HG03520 (cell line): ENCODE results near the gene IQCM.
A peak's percentile ranks its signal among the peaks of the same experiment; 100 is the strongest.
"Not testable (repeated sequence)": the region's sequence is repeated elsewhere in the genome, so short reads cannot be mapped to it uniquely, and the experiment has no call there.

Experiments used
- ATAC-seq: cut with Tn5 transposase; IDR thresholded peaks from one replicate; pipeline ENCODE4 v1.9.1; 2021; ENCODE audit warnings: mild to moderate bottlenecking, moderate library complexity; ENCODE audit not compliant: unreplicated experiment

Gene IQCM

DNA sequence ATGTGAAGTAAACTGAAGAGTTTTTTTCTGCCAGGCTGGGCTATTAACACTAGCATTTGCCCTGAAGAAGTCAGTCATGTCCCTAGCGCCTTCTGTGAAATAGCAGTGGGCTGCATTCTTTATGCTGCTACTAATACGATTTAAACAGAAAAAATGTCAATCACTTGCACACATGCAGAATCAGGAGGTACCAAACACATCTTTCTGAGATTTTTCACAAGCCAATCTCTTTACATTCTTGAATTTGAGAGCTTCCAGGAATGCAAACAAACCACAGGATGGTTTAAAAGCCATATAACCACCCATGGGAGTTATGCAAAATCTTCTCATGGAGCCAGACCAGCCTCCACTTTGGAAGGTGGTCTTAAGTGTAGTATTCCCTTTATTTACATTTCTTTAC lies 220.1 kb downstream of the IQCM start:
- ATAC-seq: no peak

DNA sequence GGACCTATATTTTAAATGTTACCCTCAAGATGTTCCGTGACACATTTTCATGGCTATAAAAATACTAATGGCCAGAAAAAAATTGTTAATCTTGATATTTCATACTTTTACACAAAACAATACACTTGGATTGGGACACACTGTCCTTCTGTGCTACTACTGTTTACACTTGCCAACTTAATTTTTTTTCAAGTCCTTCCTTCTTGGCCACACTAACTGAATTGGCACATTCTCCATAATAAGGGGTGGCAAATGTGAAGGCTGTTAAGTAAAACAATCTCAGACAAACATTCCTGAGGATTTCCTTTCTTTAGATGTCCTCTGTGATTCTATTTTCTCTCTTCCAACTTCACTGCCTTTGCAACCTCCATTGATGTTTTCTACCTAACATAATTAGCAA lies 225.8 kb downstream of the IQCM start:
- no peak for ATAC-seq

DNA sequence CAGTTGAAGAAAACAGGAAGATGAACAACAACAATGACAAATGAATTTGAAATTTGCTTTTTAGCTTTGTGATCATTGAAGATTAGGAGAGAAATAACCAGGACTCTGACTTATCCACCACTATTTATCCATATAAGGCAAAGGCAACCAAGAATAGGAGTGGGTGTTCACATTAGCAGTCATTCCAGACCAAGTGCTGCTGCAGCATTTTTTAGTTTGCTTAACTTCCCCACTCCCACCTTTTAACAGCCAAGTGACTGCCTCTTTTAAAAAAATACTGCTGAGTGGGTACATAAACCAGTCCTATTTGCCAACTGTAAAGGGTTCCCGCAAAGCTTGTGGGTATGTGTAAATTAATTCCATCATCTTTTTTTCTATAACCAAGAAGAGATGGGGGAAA lies 230.9 kb downstream of the IQCM start:
- no peak for ATAC-seq

DNA sequence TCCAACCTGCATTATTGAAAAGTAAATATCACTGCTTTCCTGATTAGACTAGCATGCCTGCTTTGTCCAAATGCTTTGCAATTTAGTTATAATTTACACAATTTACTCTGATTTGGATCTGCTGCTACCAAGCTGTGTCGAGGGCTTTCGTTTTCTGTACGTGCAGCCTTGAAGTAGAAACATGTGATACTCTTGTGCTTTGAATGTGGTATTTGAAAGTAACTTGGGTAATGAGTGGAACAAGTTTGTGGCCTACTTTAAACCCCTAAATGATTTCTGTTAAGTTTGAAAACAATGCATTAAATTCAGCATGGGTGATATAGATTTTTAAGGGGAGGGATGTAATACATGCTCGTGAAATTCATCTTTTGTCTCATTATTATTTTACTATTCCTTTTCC lies 240.7 kb downstream of the IQCM start:
- peak; percentile 85 for ATAC-seq

DNA sequence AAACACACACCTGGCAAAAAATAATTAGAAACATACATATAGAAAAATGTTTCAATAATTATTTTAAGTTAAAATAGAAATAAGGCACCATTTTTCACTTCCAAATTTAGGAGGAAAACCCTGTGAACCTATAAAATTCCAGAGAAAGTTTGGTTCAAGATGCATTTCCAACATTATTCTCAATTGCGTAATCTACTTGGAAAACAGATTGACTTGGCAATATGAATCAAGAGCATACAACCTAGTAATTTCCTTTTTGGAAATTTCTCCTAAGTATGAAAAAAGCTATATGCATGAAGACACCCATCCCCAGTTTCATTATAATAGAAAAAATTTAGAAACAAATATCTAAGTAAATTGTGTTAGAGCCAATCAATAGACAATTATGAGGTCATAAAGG lies 242.9 kb downstream of the IQCM start:
- ATAC-seq: no peak

DNA sequence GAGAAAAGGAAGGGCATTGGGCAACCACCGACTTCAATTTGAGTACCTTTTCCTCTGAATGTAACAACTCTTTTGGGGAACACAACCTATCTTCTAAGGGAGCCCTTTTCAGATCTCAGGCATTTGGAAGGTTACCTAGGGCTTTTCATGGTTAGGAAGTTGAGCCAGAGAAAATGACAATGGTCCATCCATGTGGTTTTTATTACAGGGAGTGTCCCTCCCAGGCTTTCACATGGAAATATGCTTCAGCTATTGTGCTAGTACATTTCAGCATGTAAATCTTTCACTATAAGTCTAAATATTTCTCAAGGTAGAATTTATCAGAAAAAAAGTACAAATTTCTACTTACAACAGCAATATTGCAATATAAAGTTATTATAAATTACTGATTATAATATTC lies 259.8 kb downstream of the IQCM start:
- ATAC-seq: no peak

DNA sequence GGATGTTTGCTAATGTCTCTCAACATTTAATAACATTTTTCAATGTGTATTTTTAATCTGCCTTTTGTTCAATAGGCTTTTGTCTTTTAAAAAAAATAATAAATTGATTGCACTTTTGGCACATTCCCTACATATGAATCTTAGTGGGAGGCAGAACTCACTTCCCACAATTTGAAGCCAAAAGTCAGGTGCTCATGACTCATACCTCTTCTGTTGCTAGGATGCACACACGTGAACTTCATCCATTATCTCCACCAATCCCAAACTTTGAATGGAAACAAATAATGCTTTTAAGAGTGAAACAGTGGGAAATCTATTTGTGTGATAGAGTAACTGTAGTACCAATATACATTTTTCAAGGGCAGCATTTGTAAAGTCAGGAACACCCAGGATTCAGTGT lies 260.5 kb downstream of the IQCM start:
- no peak for ATAC-seq

DNA sequence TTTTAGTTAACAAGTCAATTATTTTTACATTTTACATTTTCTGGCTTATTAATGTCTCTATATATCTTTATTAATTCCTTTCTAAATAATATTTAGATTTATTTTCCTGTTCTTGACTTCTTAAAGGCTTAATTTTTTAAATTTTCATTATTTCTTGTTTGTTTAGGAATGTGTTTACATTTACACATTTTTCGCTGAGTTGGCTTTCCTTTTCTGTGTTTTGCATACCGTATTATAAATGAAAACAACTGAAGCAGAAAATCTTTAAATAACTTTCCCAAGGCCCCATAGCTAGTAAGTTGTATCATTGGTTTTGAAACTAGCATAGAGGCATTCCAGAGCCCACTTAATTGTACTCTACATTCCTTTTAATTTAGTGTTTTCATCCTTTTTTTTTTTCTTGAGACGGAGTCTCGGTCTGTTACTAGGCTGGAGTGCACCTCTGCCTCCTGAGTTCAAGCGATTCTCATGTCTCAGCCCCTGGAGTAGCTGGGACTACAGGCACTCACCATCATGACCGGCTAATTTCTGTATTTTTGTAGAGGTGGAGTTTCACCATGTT lies 261.6 kb downstream of the IQCM start:
- no peak for ATAC-seq

DNA sequence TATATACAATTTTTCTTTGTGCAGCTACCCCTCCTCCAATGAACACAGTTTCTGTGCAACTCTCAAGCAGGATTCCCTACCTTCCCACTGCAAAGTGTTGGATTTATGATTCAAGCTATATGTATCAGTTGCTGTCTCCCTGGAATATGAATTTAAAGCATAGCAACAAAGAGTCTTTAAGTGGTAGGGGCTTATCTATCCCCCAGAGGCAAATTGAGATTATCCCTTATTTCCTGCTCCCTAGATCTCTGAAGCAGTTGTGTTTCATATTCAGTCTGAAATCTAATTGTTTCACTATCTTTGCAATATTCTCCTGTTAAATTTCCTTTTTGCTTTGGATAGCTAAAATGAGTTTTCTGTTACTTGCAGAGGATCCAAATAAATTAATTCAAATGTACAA lies 263.0 kb downstream of the IQCM start:
- no peak for ATAC-seq

DNA sequence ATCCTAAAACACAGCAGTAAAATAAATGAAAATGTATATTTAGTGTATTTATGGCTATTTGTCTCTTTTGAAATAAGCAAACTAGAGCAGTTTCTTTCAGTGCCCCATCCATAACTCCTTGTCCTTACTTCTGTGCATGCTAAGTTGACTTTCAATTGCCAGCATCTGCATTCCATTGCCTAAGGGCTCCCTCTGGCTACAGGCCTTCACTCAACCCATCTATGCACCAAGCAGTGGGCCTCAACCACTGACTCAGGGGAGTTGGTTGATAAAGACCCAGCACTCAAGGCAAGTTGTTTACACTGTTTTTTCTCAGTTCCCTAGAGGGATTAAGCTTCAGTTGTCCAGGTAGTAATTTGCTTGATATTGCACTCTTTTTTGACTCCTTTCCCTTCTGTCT lies 265.7 kb downstream of the IQCM start:
- ATAC-seq: no peak

DNA sequence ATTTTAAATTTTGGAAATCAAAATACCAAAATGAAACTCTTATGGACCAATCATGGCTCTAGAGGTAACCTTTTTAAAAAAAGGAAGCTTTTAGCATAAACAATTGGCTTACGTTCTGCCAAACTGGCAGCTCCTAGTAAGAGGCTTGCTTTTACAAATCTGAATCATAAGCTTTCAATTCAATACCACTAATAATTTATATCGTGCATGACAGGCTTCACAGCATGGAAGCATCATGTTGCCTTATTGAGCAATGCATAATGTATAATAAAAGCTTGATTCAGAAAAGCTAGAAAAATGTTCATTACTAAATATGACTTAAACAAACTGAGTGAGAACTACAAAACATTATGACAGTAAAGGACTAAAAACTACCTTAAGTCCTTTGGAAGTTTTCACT lies 280.9 kb downstream of the IQCM start:
- ATAC-seq: no peak

DNA sequence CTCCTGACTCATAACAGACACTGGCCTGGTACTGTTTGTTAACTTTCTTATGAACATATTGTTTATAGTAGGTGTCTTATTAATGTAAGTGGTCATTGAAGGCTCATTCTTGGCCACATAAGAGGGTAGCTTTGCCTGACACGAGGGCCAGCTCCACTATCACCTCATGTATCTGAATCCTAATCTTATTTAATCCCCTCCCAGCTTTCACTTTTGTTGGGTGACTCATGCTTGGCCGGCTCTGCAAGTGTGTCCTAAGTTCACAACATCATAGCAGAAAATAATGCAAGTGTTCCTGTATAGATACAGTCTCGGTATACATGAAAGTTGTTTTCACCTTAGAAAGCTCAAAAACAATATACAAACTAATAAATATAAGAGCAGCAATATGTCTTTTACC lies 283.8 kb downstream of the IQCM start:
- no peak for ATAC-seq

DNA sequence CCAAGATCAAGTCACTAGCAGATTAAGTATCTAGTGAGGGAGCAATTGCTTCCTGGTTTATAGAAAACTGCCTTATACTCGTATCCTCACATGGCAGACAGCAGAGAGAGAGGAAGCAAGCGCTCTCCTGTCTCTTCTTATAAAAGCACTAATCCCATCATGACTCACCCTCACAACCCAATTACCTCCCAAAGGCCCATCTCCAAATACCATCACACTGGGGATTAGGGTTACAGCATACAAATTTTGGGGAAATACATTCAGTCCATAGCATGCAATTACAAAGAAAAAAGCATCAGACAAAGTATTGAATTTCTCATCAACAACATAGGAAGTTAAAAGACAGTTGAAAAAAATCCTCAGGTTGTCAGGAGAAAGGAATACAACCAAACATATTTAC lies 292.6 kb downstream of the IQCM start:
- ATAC-seq: no peak

DNA sequence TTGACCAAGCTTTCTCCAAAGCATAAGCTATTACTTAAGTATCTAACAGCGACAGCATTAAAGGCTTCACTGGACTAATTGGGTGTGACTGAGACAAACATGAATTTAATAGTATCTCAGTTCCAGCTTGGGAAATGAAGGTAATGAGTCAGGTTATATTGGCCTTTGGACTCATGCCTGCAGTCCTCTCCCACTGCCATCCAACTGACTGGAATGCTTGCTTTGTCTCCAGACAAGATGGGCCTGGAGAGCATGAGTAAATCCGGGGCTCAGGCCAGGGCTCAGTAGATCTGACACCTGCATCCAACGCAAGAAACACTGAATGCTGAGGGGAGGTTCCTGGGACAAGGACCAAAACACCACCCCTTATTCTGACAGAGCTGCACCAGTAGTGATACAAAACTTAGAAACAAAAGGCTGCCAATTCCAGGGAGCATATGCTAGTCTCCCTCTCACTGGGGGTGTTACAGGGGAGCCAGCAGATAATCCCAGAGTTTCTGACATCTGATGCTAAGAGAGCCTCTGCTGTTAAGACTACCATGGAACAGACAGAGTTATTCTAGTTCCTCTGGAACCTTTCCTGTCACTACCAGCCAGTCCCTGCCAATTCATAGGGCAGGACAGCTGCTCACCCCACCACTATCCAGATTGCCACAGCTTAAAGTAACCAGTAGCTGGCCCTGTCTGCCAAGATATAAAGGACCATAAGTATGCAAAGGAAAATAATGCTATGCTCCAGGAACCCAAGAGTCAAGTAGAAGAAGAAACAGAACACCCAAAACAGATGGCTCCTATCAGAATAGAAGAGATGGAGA lies 293.8 kb downstream of the IQCM start:
- ATAC-seq: no peak

DNA sequence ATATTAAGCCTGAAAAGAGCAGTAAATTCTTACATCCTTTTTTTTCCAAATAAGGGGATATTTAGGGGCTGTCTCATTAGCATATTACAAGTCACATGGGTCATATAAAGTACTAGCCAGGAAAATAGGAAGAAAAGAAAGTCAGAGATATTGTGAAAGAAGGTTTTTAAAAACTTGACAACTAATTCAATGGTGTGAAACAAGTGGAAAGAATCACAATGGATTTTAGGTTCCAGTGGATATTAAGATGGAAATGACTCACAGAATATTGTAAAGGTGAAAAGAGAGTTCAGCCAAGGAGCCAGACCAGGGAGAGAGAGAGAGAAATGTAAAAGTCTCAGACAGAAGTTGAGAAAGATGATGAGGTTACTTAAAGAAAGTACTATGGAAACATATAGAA lies 297.2 kb downstream of the IQCM start:
- ATAC-seq: no peak

DNA sequence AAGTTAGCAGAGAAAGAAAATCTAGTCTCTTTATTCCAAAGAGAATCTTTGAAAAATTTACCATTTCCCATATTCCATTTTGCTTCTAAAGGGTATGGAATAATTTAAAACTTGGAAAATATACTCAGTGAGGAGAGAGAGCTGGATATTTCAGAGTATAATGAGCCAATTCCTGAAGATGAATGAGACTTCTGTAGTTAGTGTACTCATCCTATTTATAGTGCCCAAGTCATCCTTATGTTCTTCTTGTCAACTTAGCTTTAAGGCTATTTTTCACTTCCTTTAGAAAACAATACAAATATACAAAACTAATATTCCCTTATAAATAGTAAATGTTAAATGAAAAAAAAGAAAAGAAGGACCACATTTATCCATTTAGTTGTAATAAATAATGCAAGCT lies 302.6 kb downstream of the IQCM start:
- no peak for ATAC-seq

DNA sequence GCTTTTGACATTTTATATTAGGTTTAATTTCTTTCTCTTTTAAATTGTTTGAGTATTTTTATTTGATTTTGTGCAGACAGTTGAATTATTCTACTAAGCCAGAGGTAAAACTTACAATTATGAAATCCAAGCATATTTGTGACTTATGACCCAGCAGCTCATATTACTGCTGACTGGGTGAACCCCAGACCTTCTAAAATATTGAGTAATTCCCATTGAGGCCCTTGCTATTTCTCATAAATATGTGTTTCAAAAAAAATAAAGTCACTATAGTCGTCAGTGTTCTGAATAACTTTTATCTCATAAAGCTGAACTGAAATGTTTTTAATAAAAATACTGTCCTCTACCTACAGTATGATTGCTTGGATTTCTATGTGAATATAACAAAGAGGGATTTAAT lies 303.1 kb downstream of the IQCM start:
- no peak for ATAC-seq

DNA sequence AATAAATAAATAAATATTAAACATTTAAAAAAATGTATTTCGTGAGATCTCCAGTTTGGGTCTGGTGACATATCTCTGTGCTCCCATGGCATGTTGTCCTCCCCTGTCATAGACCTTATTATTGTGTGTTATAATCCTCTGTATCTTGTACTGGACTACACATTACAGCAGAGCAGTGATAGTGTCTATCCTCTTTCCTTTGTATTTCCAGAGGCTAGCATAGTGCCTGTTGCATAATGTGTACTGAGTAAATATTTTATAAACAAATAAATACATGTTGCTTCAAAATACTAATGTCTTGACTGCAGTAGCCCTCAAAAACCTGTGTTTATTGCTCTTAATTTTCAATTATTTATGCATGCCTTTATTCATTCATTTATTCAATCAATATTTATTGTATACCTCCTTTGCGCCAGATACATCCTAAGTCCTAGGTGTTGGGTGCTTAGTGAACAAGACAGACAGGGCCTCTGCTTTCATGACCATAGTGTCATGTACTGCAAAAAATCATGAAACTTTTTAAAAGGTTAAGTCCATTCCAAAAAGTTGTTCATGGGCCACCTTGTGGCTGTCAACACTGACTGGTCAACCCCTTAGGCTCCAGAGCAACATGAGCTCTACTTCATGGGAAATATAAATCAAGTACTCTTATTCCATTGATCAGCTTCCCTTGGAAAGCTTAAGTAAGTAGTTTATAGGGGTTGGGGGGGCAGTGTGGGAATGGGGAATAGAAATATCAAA lies 303.9 kb downstream of the IQCM start:
- ATAC-seq: no peak

DNA sequence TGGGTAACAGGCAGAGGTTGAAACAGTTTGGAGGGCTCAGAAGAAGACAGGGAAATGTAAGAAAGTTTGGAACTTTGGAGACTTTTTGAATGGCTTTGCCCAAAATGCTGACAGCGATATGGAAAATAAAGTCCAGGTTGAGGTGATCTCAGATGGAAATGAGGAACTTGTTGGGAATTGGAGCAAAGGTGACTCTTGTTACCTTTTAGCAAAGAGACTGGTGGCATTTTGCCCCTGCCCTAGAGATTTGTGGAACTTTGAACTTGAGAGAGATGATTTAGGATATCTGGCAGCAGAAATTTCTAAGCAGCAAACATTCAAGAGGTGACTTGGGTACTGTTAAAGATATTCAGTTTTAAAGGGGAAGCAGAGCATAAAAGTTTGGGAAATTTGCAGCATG lies 308.3 kb downstream of the IQCM start:
- not testable (repeated sequence) for ATAC-seq

DNA sequence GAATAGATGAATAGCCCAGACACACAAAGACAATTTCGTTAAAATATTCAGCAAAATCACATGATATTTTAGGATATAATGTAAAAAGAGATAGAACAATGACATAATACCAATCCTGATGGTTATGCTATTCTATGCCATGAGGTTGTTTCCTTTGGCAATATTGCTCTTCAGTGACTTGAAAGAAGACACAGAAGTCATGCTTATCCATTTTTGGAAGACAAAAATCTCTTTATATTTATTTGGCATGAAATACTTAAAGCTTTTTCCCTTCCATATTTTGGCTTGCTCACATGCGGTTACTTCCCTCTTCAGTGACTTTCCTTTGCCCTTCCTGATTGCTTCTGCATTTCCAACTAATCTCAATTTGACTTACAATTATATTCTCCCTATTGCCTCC lies 314.8 kb downstream of the IQCM start:
- no peak for ATAC-seq

DNA sequence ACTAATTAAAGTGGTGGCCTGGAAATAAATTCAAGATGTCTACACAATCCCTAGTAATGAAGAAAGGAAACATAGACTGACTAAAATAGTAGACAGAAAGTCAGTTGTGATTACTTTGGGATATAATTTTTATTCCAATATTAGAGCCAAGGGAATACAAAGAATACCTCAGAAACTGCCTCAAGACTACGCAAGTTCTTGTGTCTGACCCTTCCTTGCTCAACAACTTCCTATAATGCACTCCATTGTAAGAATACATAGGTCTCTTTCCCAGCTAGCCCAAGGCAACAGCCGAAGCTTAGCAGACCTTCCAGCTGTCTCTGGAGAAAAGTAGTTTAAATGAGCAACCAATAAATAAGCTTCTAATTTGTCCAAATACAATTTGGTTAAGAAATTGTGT lies 315.9 kb downstream of the IQCM start:
- no peak for ATAC-seq

DNA sequence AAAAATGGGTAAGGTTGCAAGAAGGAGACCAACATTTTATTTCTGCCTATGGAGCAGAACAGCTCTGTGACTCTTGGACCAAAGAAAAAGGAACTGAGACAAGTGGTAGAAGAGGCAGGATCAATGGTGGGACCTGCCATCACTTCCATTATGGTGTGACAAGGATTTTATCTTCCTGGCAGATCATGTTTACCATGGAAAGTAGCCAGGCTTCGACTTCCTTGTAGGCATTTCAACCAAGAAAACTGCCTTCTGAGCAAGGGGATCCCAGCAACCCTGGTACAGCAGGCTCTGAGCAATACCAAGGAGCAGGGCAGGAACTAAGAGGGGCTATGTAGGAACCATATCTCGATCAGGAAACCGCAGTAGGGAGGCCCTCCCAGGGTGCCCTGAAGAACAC lies 317.4 kb downstream of the IQCM start:
- ATAC-seq: no peak
